Activated CD4-positive, CD25-positive, alpha-beta regulatory T cell (primary cell): ENCODE results near the gene WBP4.
"Not testable (repeated sequence)": the region's sequence is repeated elsewhere in the genome, so short reads cannot be mapped to it uniquely, and the experiment has no call there.

Experiments
- DNase-seq, 4 experiments: peaks; one replicate each; lab custom pipeline; 2025; lab: John Stamatoyannopoulos, UW

The WBP4 gene

GRCh38 chr13:41061075-41061913 is at the start of gene WBP4:
Gene WBP4 (plus strand): TSS chr13:41061509. CDS start chr13:41061674, 165 bp downstream.
- DNase-seq = peak; percentile 68 to 77 (median 73)

GRCh38 chr13:41012536-41012935 is 48.8 kb upstream of the WBP4 start:
- no peak for DNase-seq

- DNase-seq = no peak
These were observed 47.5 kb upstream of the WBP4 start for GRCh38 chr13:41013835-41014234.

GRCh38 chr13:41015920-41016319 is 45.4 kb upstream of the WBP4 start:
- no peak for DNase-seq

- DNase-seq = no peak
These were observed 44.1 kb upstream of the WBP4 start for GRCh38 chr13:41017159-41017558.

- no peak for DNase-seq
These were observed 43.3 kb upstream of the WBP4 start for GRCh38 chr13:41017817-41018601.

- no peak for DNase-seq
These were observed 42.7 kb upstream of the WBP4 start for GRCh38 chr13:41018602-41018948.

GRCh38 chr13:41019011-41019487 is 42.3 kb upstream of the WBP4 start, which contains the start of gene ELF1:
Gene ELF1 (minus strand): TSS chr13:41019316. CDS start chr13:40982054, 37,262 bp downstream.
- peak in 2 of 4 experiments; percentile 18 to 27 for DNase-seq

GRCh38 chr13:41019578-41020347 is 41.5 kb upstream of the WBP4 start:
- DNase-seq = no peak

- DNase-seq = no peak
These were observed 35.8 kb upstream of the WBP4 start for GRCh38 chr13:41025518-41025917.

GRCh38 chr13:41026788-41027187 is 34.5 kb upstream of the WBP4 start:
- no peak for DNase-seq

GRCh38 chr13:41028051-41028450 is 33.3 kb upstream of the WBP4 start:
- no peak for DNase-seq

GRCh38 chr13:41029629-41030028 is 31.7 kb upstream of the WBP4 start:
- DNase-seq = no peak

GRCh38 chr13:41032691-41033376 is 28.5 kb upstream of the WBP4 start:
- DNase-seq = no peak

GRCh38 chr13:41034382-41034781 is 26.9 kb upstream of the WBP4 start:
- DNase-seq = no peak

GRCh38 chr13:41034881-41035280 is 26.4 kb upstream of the WBP4 start:
- no peak for DNase-seq

GRCh38 chr13:41036557-41036956 is 24.8 kb upstream of the WBP4 start:
- DNase-seq = not testable (repeated sequence)

GRCh38 chr13:41039746-41040145 is 21.6 kb upstream of the WBP4 start:
- DNase-seq = no peak

- DNase-seq = no peak
These were observed 20.6 kb upstream of the WBP4 start for GRCh38 chr13:41040584-41041334.

- not testable (repeated sequence) for DNase-seq
These were observed 18.9 kb upstream of the WBP4 start for GRCh38 chr13:41042419-41042818.

- DNase-seq = no peak
These were observed 12.7 kb upstream of the WBP4 start for GRCh38 chr13:41048640-41049039.
